Activated CD4-positive, alpha-beta memory T cell treated with anti-CD3 and anti-CD28 coated beads, Interleukin-2, amount 10 ng/mL, durations not matched to agents 7 days and 5 days (primary cell): Measurements from ENCODE around the gene XK. TPM values are rescaled to one million over a fixed set of nuclear protein-coding genes. Genes with fewer than 3 reads are reported as not detected.

Experiments used
- CTCF ChIA-PET: fragments of 350-600 bp; sonication (Branson Sonifier 250); formaldehyde crosslinking; loops from one replicate; lab custom pipeline; 2021; ENCODE audit warnings: antibody characterized with exemption, inconsistent platforms; lab: Charles Lee
- POLR2A ChIA-PET: fragments of 350-600 bp; sonication (Branson Sonifier 250); formaldehyde crosslinking; loops from one replicate; lab custom pipeline; 2021; ENCODE audit warnings: antibody characterized with exemption; lab: Charles Lee
- DNase-seq: peaks from one replicate; pipeline ENCODE4 v3.0.0-alpha.2; 2020
- H3K27ac Mint-ChIP-seq: one replicate; pipeline ENCODE4 v1.8.0; 2021; ENCODE audit warnings: mild to moderate bottlenecking, mixed read lengths
- H3K27me3 Mint-ChIP-seq: one replicate; pipeline ENCODE4 v1.8.0; 2021; ENCODE audit warnings: mixed read lengths
- H3K36me3 Mint-ChIP-seq: one replicate; pipeline ENCODE4 v1.8.0; 2021; ENCODE audit warnings: low read depth, mixed read lengths
- H3K4me1 Mint-ChIP-seq: one replicate; pipeline ENCODE4 v1.8.0; 2021; ENCODE audit warnings: mixed read lengths
- H3K4me3 Mint-ChIP-seq: one replicate; pipeline ENCODE4 v1.8.0; 2021; ENCODE audit warnings: mild to moderate bottlenecking, mixed read lengths
- H3K9me3 Mint-ChIP-seq: one replicate; pipeline ENCODE4 v1.8.0; 2021; ENCODE audit warnings: mixed read lengths
- total RNA-seq, 2 experiments: library from RNA; stranded (reverse); gene quantifications; one replicate each; pipeline ENCODE4 v1.2.3, GENCODE V29; 2021

The XK gene
- total RNA-seq, 2 experiments from 2014 or later: not detected

DNA sequence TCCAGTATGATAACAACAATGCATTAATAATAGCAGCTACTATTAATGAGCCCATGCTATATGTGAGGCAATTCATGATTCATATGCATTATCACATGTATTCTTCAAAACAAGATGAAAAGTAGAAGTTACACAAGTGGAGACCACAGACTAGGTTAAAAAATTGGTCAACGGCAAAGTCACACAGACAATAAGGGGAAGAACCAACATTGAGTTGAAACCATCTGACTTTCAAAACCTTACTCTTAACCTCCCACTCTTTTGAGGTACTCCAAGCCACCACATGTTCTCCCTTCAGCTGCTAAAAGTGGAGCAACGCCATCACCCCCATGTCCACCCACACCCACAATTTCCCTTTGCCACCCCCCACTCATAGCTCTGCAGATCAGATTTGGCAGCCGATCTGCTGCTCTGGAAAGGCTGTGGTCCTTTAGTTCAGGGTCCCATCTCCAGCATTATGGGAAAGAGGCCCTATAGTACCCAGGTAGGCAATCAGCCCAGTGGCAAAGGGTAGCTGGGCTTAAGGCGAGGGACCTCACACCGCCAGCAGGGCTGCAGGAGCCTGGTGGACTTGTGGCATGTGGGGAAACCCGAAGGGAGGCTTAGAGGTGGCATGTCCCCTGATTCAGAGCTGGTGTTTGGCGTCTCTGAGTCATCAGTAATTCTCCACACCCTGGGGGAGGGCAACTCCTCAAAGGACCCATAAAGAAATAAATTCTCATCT is 60.8 kb downstream of the XK start:
- peaks cover 19% of the 10 kb centered on the region for H3K4me1 Mint-ChIP-seq
- H3K27me3 Mint-ChIP-seq: peaks cover 3% of the 10 kb centered on the region
- no peak overlapping the region for H3K27ac Mint-ChIP-seq
- H3K36me3 Mint-ChIP-seq: no peaks in the 10 kb centered on the region
- H3K9me3 Mint-ChIP-seq: no peaks in the 10 kb centered on the region
- no peak overlapping the region for H3K4me3 Mint-ChIP-seq
- peak; percentile 18 for DNase-seq
- ChIA-PET CTCF (interaction anchor here (0.7 to 5.9 kb wide), 8 partner anchors 8 to 420 kb away, joined by 3 to 123 read pairs (median 4); no protein-coding TSS in a partner anchor), POLR2A (interaction anchor here (1.0 kb wide), 1 partner anchor 77 kb away, joined by 4 read pairs; no protein-coding TSS in a partner anchor)

DNA sequence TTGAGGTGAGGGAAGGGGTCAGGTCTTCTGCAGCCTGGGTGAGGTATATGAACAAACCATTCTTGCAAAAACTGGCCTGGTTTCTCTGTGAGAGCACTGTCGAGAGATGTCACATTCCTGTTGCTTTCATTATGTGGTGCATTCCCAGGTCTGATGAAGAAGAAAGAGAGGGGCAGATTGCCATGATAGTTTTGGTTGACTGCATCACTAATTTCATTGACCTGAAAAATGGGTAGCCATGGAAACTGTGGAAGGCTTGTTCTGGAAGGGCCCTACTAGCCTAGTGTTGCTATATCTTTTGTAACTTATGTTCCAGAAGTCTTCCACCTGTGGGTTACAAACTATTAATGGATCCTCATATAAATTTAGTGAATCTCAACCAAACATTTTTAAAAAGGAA is 61.4 kb downstream of the XK start:
- CTCF ChIA-PET: interaction anchor here (5.9 kb wide), 1 partner anchor 78 kb away, joined by 123 read pairs; no protein-coding TSS in a partner anchor
- H3K27ac Mint-ChIP-seq: no peak overlapping the region
- H3K4me3 Mint-ChIP-seq: no peak overlapping the region
- peaks cover 22% of the 10 kb centered on the region for H3K4me1 Mint-ChIP-seq
- H3K36me3 Mint-ChIP-seq: no peaks in the 10 kb centered on the region
- no peaks in the 10 kb centered on the region for H3K9me3 Mint-ChIP-seq
- POLR2A ChIA-PET: no interaction called here
- H3K27me3 Mint-ChIP-seq: peaks cover 3% of the 10 kb centered on the region
- no peak for DNase-seq

DNA sequence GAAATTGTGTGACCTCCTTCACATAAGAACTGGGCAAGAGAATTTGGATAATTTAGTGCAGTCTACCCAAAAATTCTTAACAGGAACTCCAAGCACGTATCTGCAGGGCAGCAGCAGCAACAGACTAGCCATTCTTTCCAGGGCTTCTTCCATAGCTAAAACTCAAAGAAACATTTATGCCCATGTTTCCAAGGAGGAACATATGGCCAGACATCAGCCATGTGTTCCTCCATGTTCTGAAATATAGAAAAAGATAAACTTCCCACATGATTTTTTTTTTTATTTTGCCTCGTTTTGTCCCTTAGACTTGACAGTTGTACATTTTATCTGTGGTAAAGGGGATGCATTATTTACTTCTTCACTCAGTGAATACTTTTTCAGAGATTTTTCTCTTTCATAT is 66.7 kb downstream of the XK start:
- ChIA-PET POLR2A (no interaction called here), CTCF (no interaction called here)
- H3K4me1 Mint-ChIP-seq: peaks cover 6% of the 10 kb centered on the region
- H3K9me3 Mint-ChIP-seq: no peaks in the 10 kb centered on the region
- H3K27ac Mint-ChIP-seq: no peak overlapping the region
- H3K4me3 Mint-ChIP-seq: no peak overlapping the region
- H3K27me3 Mint-ChIP-seq: no peaks in the 10 kb centered on the region
- no peak for DNase-seq
- peaks cover 3% of the 10 kb centered on the region for H3K36me3 Mint-ChIP-seq

DNA sequence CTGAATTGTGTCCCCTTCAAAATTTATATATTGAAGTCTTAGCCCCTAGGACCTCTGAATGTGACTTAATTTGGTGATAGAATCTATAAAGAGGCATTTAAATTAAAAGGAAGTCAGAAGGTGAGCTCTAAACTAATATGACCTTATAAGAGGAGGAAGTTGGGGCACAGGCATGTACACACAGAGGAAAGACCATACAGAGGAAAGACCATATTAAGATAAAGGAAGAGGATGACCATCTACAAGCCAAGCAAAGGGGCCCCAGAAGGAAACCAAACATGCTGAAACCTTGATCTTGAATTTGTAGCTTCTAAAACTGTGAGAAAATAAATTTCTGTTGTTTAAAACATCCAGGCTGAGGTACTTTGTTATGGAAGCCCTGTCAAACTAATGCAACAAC is 67.3 kb downstream of the XK start:
- POLR2A ChIA-PET: interaction anchor here (1.6 kb wide), 1 partner anchor 72 kb away, joined by 7 read pairs; no protein-coding TSS in a partner anchor
- Mint-ChIP-seq H3K4me1 (peaks cover 6% of the 10 kb centered on the region), H3K4me3 (no peak overlapping the region), H3K36me3 (peaks cover 3% of the 10 kb centered on the region), H3K9me3 (no peaks in the 10 kb centered on the region), H3K27ac (peak overlapping the region; percentile 26), H3K27me3 (no peaks in the 10 kb centered on the region)
- CTCF ChIA-PET: interaction anchor here (1.2 kb wide), 1 partner anchor 72 kb away, joined by 7 read pairs; no protein-coding TSS in a partner anchor
- no peak for DNase-seq

DNA sequence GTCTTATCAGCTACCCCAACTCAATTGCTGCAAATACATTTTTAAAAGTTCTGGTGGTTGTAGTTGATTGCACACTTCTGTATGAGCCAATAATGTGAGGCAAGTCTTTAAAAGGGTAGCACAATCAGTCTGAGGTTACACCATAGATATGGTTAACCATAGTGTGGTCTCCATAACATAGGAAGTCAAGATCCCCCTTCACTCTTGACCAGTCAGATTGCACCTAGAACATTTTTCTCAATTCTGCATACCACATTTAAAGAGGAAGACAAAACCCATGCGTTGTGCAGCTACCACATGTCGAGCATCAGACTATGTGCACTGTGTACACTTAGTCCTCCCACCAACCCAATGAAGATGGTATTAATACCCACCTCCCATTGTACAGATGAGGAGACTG is 67.8 kb downstream of the XK start:
- H3K27ac Mint-ChIP-seq: peak overlapping the region; percentile 26
- H3K4me1 Mint-ChIP-seq: peaks cover 6% of the 10 kb centered on the region
- peaks cover 3% of the 10 kb centered on the region for H3K36me3 Mint-ChIP-seq
- no peaks in the 10 kb centered on the region for H3K27me3 Mint-ChIP-seq
- DNase-seq: no peak
- H3K4me3 Mint-ChIP-seq: no peak overlapping the region
- ChIA-PET CTCF (interaction anchor here (1.2 kb wide), 1 partner anchor 72 kb away, joined by 7 read pairs; no protein-coding TSS in a partner anchor), POLR2A (interaction anchor here (1.6 kb wide), 1 partner anchor 72 kb away, joined by 7 read pairs; no protein-coding TSS in a partner anchor)
- H3K9me3 Mint-ChIP-seq: no peaks in the 10 kb centered on the region

DNA sequence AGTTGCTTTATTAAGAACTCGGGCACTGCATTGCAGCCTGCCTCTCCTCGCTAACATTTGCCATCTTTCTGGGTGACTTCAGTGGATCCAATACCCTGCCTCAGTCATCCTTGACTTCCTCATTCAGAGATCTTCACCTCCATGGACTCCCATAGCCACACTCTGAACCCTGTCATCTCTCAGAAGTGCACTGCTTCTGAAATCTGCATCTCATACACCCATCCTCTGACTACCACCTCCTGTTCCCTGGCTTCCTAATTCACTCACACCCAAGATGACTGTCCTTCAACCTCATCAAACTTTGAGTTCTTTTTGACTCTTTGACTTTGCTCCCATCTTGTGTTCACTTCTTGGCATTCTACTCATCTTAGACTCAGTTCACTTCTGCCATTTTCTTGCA is 68.9 kb downstream of the XK start:
- H3K36me3 Mint-ChIP-seq: peaks cover 3% of the 10 kb centered on the region
- CTCF ChIA-PET: interaction anchor here (0.7 kb wide), 1 partner anchor 9 kb away, joined by 4 read pairs; no protein-coding TSS in a partner anchor
- no peaks in the 10 kb centered on the region for H3K27me3 Mint-ChIP-seq
- H3K4me3 Mint-ChIP-seq: no peak overlapping the region
- H3K4me1 Mint-ChIP-seq: peaks cover 6% of the 10 kb centered on the region
- POLR2A ChIA-PET: no interaction called here
- DNase-seq: no peak
- no peak overlapping the region for H3K27ac Mint-ChIP-seq
- no peaks in the 10 kb centered on the region for H3K9me3 Mint-ChIP-seq

DNA sequence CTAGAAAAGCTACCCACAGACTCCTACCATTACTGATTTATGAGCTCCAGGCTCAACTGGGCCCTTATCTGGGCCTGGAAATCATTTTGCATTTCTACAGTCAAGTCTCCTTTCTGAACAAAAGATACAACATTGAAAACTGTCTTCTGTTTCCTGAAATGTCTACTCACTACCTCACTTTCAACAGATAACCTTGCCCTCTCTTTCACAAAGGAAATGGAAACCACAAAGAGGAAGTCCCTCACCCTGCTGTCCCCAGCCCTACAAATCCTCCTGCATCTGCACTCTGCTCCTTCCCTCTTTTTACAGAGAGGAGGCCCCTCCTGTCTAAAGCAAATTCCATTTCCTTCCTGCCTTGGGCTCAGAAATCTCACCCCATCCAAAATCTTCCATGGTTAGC is 69.4 kb downstream of the XK start:
- no peak overlapping the region for H3K4me3 Mint-ChIP-seq
- POLR2A ChIA-PET: interaction anchor here (1.5 kb wide), 1 partner anchor 68 kb away, joined by 3 read pairs; no protein-coding TSS in a partner anchor
- peaks cover 6% of the 10 kb centered on the region for H3K4me1 Mint-ChIP-seq
- peak; percentile 40 for DNase-seq
- no peaks in the 10 kb centered on the region for H3K9me3 Mint-ChIP-seq
- no peak overlapping the region for H3K27ac Mint-ChIP-seq
- peaks cover 3% of the 10 kb centered on the region for H3K36me3 Mint-ChIP-seq
- H3K27me3 Mint-ChIP-seq: no peaks in the 10 kb centered on the region
- CTCF ChIA-PET: no interaction called here

DNA sequence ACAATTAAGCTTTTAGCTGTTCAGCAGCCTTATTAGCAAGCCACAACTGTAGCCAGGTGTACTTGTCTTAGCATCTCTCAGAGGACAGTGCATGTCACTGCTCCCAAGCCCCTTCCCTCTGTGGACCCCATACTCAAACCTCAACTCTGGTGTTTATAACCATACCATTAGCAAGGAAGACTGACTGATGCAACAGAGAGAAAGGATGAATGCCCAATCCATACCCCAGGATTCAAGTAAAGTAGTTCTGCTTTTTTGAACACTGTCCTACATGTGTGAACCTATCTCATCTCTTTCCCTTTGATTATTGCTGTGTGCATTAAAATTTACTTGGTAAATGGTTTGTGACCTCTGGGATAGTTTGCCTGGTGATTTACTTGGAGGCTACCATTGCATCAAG is 71.5 kb downstream of the XK start:
- Mint-ChIP-seq H3K27me3 (no peaks in the 10 kb centered on the region), H3K36me3 (peaks cover 3% of the 10 kb centered on the region), H3K4me3 (no peak overlapping the region), H3K4me1 (no peaks in the 10 kb centered on the region), H3K9me3 (no peaks in the 10 kb centered on the region), H3K27ac (no peak overlapping the region)
- DNase-seq: no peak
- ChIA-PET POLR2A (no interaction called here), CTCF (no interaction called here)

DNA sequence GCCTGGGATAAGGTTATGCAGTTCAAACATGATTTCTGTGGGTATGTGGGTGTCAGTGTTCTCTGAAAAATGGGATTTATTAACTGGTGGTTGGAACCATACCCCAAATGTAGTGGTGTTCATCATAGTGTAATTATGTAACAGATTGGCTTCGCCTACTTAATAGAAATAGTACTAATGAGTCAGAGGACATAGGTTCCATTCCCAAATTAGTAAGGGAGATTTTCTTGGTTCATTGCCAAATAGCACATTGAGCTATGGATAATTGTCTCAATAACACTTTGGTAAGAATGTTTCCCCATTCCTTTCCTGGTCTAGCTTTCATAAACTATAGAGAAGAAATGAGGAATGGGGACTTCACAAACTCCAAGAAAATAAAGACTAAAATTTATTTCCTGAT is 73.8 kb downstream of the XK start:
- Mint-ChIP-seq H3K4me1 (no peaks in the 10 kb centered on the region), H3K27me3 (no peaks in the 10 kb centered on the region), H3K9me3 (no peaks in the 10 kb centered on the region), H3K36me3 (no peaks in the 10 kb centered on the region), H3K4me3 (no peak overlapping the region), H3K27ac (no peak overlapping the region)
- ChIA-PET POLR2A (no interaction called here), CTCF (no interaction called here)
- DNase-seq: no peak

DNA sequence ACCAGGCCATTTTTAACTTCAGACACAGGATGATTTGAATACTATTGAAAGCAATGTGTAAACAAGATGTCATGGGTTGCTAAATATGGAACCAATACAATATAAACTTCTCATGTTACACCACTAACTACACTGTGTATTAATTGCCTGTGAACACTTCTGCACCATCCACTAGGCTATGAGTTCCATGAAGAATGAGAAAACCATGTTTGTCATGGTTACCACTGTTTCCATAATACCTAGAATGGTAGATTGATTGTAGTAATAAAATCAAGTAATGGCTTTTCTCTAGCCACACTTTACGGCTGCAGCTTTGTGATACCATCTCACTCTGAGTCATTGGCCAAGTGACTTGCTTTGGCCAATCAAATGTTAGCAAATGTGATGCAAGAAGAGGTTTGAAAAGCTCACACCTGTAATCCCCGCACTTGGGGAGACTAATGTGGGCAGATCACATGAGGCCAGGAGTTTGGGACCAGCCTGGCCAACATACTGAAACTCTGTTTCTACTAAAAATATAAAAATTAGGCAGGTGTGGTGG is 74.4 kb downstream of the XK start:
- Mint-ChIP-seq H3K9me3 (no peaks in the 10 kb centered on the region), H3K27me3 (no peaks in the 10 kb centered on the region), H3K4me1 (no peaks in the 10 kb centered on the region), H3K27ac (no peak overlapping the region), H3K36me3 (no peaks in the 10 kb centered on the region), H3K4me3 (no peak overlapping the region)
- ChIA-PET CTCF (no interaction called here), POLR2A (no interaction called here)
- no peak for DNase-seq

DNA sequence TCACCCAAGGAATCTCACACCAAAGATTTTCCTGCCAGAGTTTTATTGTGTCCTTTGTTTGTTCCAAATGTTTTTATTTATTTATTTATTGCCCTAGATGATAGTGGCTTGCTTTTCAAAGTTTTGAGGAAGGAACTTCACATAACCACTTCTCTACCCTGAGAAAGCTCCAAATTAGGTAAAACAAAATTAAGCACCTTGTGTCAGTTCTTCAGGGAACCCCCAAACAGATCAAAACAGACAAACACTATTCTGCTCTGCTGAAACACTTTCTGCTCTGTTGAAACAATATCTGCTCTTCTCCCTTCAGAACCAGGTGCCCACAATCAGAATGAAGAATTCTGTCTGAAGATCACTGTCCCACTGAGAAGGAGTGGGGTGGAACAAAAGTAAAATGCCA is 77.8 kb downstream of the XK start:
- no peak overlapping the region for H3K27ac Mint-ChIP-seq
- no peaks in the 10 kb centered on the region for H3K36me3 Mint-ChIP-seq
- DNase-seq: no peak
- no peaks in the 10 kb centered on the region for H3K9me3 Mint-ChIP-seq
- peaks cover 8% of the 10 kb centered on the region for H3K4me1 Mint-ChIP-seq
- no peak overlapping the region for H3K4me3 Mint-ChIP-seq
- ChIA-PET CTCF (interaction anchor here (1.7 kb wide), 1 partner anchor 18 kb away, joined by 7 read pairs; no protein-coding TSS in a partner anchor), POLR2A (no interaction called here)
- no peaks in the 10 kb centered on the region for H3K27me3 Mint-ChIP-seq

DNA sequence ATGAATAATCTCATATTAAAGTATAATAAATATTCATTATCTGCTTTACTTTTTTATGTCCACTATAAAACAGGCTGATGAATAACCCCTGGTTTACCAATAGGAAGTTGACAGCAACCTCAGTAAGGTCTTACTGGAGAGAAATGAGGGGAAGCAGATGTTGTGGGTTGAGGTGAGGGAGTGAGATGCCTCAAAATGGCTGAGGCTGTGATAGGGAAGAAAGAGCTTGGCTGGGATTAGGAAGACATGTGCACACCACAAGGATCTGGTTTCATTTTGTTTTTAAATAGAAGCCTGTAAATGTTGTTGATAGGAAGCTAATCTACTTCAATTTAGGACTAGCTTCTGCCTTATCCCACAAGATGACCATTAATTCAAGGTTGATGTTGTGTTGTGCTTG is 79.9 kb downstream of the XK start:
- Mint-ChIP-seq H3K4me3 (no peak overlapping the region), H3K4me1 (peaks cover 8% of the 10 kb centered on the region), H3K36me3 (no peaks in the 10 kb centered on the region), H3K27ac (no peak overlapping the region), H3K9me3 (no peaks in the 10 kb centered on the region), H3K27me3 (no peaks in the 10 kb centered on the region)
- POLR2A ChIA-PET: no interaction called here
- CTCF ChIA-PET: no interaction called here
- DNase-seq: no peak

DNA sequence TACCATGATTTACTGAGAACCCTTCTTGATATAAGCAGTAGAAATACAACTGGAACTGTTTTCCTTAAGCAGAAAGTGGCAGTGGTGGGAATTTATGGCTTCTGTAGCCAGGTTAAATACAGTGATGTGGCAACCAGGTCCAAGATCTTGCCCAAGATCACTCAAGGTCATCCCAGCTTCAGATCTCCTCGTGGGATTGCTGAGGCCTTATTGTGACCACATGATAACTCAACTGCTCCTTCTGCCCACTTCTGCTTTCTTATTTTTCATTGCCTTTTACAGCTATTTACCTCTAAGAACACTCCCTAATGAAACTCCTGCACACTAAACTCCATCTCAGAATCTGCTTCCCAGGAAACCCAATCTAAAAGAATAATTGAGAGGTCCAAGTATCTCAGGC is 81.8 kb downstream of the XK start:
- H3K27ac Mint-ChIP-seq: no peak overlapping the region
- no peak for DNase-seq
- no peaks in the 10 kb centered on the region for H3K36me3 Mint-ChIP-seq
- H3K9me3 Mint-ChIP-seq: no peaks in the 10 kb centered on the region
- H3K27me3 Mint-ChIP-seq: no peaks in the 10 kb centered on the region
- ChIA-PET POLR2A (no interaction called here), CTCF (no interaction called here)
- H3K4me1 Mint-ChIP-seq: peaks cover 8% of the 10 kb centered on the region
- no peak overlapping the region for H3K4me3 Mint-ChIP-seq
